MG63 (cell line): ENCODE measurements around the gene PLEK. TPM values are rescaled to one million over a fixed set of nuclear protein-coding genes. Genes with fewer than 3 reads are reported as not detected.

Experiments used
- DNase-seq: peaks from one replicate; pipeline ENCODE4 v3.0.0-alpha.2; 2020
- H3K27me3 ChIP-seq: fragments of 250-450 bp; sonication (Bioruptor Pico); 2 replicates; pipeline ENCODE4 v1.5.1; 2020; ENCODE audit warnings: mild to moderate bottlenecking, moderate library complexity
- H3K36me3 ChIP-seq: fragments of 250-450 bp; sonication (Bioruptor Pico); 2 replicates; pipeline ENCODE4 v1.5.1; 2020; ENCODE audit warnings: mild to moderate bottlenecking, moderate library complexity
- H3K4me3 ChIP-seq: fragments of 250-450 bp; sonication (Bioruptor Pico); 2 replicates; pipeline ENCODE4 v1.5.1; 2020; ENCODE audit warnings: mild to moderate bottlenecking, moderate library complexity
- H3K9me3 ChIP-seq: fragments of 250-450 bp; sonication (Bioruptor Pico); 2 replicates; pipeline ENCODE4 v1.5.1; 2020; ENCODE audit warnings: mild to moderate bottlenecking, moderate library complexity
- total RNA-seq: library from RNA; depleted of rRNA; stranded (reverse); fragments of >200 nt; shearing (Covaris generic); gene quantifications from 2 replicates; pipeline ENCODE4 v1.2.3, GENCODE V29; 2014; ENCODE audit warnings: low replicate concordance; rRNA removed

Gene PLEK
- total RNA-seq = not detected in 2 replicates

GRCh38 chr2:68365087-68365486 is at the start of gene PLEK:
Gene PLEK, plus strand, starts transcription at chr2:68365282. Its CDS starts 70 bp downstream, at chr2:68365352.
- no peak for DNase-seq
- no peaks in the 10 kb centered on the region for H3K27me3 ChIP-seq

GRCh38 chr2:68316111-68316510 is 49.0 kb upstream of the PLEK start:
- H3K36me3 ChIP-seq = peaks cover 46% of the 10 kb centered on the region
- no peaks in the 10 kb centered on the region for H3K27me3 ChIP-seq
- no peak overlapping the region for H3K4me3 ChIP-seq
- DNase-seq = no peak
- 0 out of 2 replicates have a peak, but pooled peaks cover 2% of the 10 kb centered on the region for H3K9me3 ChIP-seq

More at GRCh38 chr2:68365087-68365486, at the start of gene PLEK:
- no peaks in the 10 kb centered on the region for H3K36me3 ChIP-seq
- no peaks in the 10 kb centered on the region for H3K9me3 ChIP-seq
- H3K4me3 ChIP-seq = no peak within 1 kb of the TSS

GRCh38 chr2:68317971-68318913 is 46.8 kb upstream of the PLEK start:
- peak; percentile 23 for DNase-seq

GRCh38 chr2:68318914-68319397 is 46.1 kb upstream of the PLEK start:
- peaks cover 33% of the 10 kb centered on the region for H3K36me3 ChIP-seq

More at GRCh38 chr2:68317971-68318913, 46.8 kb upstream of the PLEK start:
- Histone ChIP-seq H3K36me3 (peaks cover 39% of the 10 kb centered on the region), H3K9me3 (0 out of 2 replicates have a peak, but pooled peaks cover 2% of the 10 kb centered on the region), H3K27me3 (no peaks in the 10 kb centered on the region), H3K4me3 (peak overlapping the region; percentile 73)

GRCh38 chr2:68319398-68320117 is 45.5 kb upstream of the PLEK start, which contains the start of gene CNRIP1:
Gene CNRIP1, minus strand, starts transcription at chr2:68319949. Its CDS starts 549 bp downstream, at chr2:68319400.
- Histone ChIP-seq H3K27me3 (no peaks in the 10 kb centered on the region), H3K36me3 (peaks cover 28% of the 10 kb centered on the region), H3K4me3 (peak within 1 kb of the TSS; percentile 73), H3K9me3 (no peaks in the 10 kb centered on the region)
- peak; percentile 83 for DNase-seq

More at GRCh38 chr2:68318914-68319397, 46.1 kb upstream of the PLEK start:
- H3K9me3 ChIP-seq = 0 out of 2 replicates have a peak, but pooled peaks cover 2% of the 10 kb centered on the region
- no peak for DNase-seq
- H3K27me3 ChIP-seq = no peaks in the 10 kb centered on the region
- H3K4me3 ChIP-seq = peak overlapping the region; percentile 73

- Histone ChIP-seq H3K4me3 (peak overlapping the region; percentile 73), H3K9me3 (no peaks in the 10 kb centered on the region), H3K36me3 (peaks cover 23% of the 10 kb centered on the region), H3K27me3 (no peaks in the 10 kb centered on the region)
- peak; percentile 5 for DNase-seq
Measured at GRCh38 chr2:68320118-68320641, 44.9 kb upstream of the PLEK start.

- DNase-seq = no peak
- Histone ChIP-seq H3K27me3 (no peaks in the 10 kb centered on the region), H3K9me3 (no peaks in the 10 kb centered on the region), H3K36me3 (no peaks in the 10 kb centered on the region), H3K4me3 (no peak overlapping the region)
Measured at GRCh38 chr2:68325056-68325455, 40.0 kb upstream of the PLEK start.

GRCh38 chr2:68328901-68329300 is 36.2 kb upstream of the PLEK start:
- Histone ChIP-seq H3K36me3 (no peaks in the 10 kb centered on the region), H3K4me3 (no peak overlapping the region), H3K9me3 (no peaks in the 10 kb centered on the region), H3K27me3 (no peaks in the 10 kb centered on the region)
- no peak for DNase-seq

GRCh38 chr2:68330691-68331090 is 34.4 kb upstream of the PLEK start:
- DNase-seq = no peak
- H3K9me3 ChIP-seq = peaks cover 2% of the 10 kb centered on the region; the same call in 1 of the 2 replicates
- H3K27me3 ChIP-seq = no peaks in the 10 kb centered on the region
- no peaks in the 10 kb centered on the region for H3K36me3 ChIP-seq
- no peak overlapping the region for H3K4me3 ChIP-seq

GRCh38 chr2:68333009-68333408 is 32.1 kb upstream of the PLEK start:
- H3K9me3 ChIP-seq = peaks cover 4% of the 10 kb centered on the region; the same call in 1 of the 2 replicates
- no peak for DNase-seq

GRCh38 chr2:68333931-68334330 is 31.2 kb upstream of the PLEK start:
- no peak for DNase-seq
- Histone ChIP-seq H3K9me3 (peaks cover 4% of the 10 kb centered on the region; the same call in 1 of the 2 replicates), H3K27me3 (no peaks in the 10 kb centered on the region), H3K4me3 (no peak overlapping the region), H3K36me3 (no peaks in the 10 kb centered on the region)

More at GRCh38 chr2:68333009-68333408, 32.1 kb upstream of the PLEK start:
- Histone ChIP-seq H3K27me3 (no peaks in the 10 kb centered on the region), H3K4me3 (no peak overlapping the region), H3K36me3 (no peaks in the 10 kb centered on the region)

- H3K9me3 ChIP-seq = peaks cover 4% of the 10 kb centered on the region; the same call in 1 of the 2 replicates
Measured at GRCh38 chr2:68336192-68336591, 28.9 kb upstream of the PLEK start.

GRCh38 chr2:68340226-68341061 is 24.6 kb upstream of the PLEK start:
- Histone ChIP-seq H3K4me3 (no peak overlapping the region), H3K36me3 (no peaks in the 10 kb centered on the region), H3K9me3 (peaks cover 4% of the 10 kb centered on the region; the same call in 1 of the 2 replicates), H3K27me3 (no peaks in the 10 kb centered on the region; the same call in 1 of the 2 replicates)
- DNase-seq = no peak

More at GRCh38 chr2:68336192-68336591, 28.9 kb upstream of the PLEK start:
- no peak for DNase-seq
- Histone ChIP-seq H3K4me3 (no peak overlapping the region), H3K36me3 (no peaks in the 10 kb centered on the region), H3K27me3 (no peaks in the 10 kb centered on the region)

GRCh38 chr2:68341062-68341329 is 24.1 kb upstream of the PLEK start:
- DNase-seq = no peak
- H3K36me3 ChIP-seq = no peaks in the 10 kb centered on the region
- no peaks in the 10 kb centered on the region; the same call in 1 of the 2 replicates for H3K27me3 ChIP-seq
- no peak overlapping the region for H3K4me3 ChIP-seq
- no peaks in the 10 kb centered on the region; the same call in 1 of the 2 replicates for H3K9me3 ChIP-seq

GRCh38 chr2:68341583-68341982 is 23.5 kb upstream of the PLEK start:
- H3K27me3 ChIP-seq = peaks cover 6% of the 10 kb centered on the region
- no peaks in the 10 kb centered on the region for H3K9me3 ChIP-seq
- H3K36me3 ChIP-seq = no peaks in the 10 kb centered on the region
- H3K4me3 ChIP-seq = no peak overlapping the region
- no peak for DNase-seq

GRCh38 chr2:68342470-68342869 is 22.6 kb upstream of the PLEK start:
- H3K4me3 ChIP-seq = no peak overlapping the region
- H3K36me3 ChIP-seq = no peaks in the 10 kb centered on the region
- no peak for DNase-seq
- H3K9me3 ChIP-seq = no peaks in the 10 kb centered on the region
- H3K27me3 ChIP-seq = peaks cover 12% of the 10 kb centered on the region
